GM12874 (cell line): ENCODE measurements around the gene ICE2.

ENCODE experiments used
- CTCF ChIP-seq: IDR thresholded peaks from 2 replicates; pipeline ENCODE4 v1.5.1; 2011; ENCODE audit warnings: low read depth, mild to moderate bottlenecking, control low read depth, low read length, moderate library complexity; ENCODE audit not compliant: insufficient read depth

ICE2 gene

DNA sequence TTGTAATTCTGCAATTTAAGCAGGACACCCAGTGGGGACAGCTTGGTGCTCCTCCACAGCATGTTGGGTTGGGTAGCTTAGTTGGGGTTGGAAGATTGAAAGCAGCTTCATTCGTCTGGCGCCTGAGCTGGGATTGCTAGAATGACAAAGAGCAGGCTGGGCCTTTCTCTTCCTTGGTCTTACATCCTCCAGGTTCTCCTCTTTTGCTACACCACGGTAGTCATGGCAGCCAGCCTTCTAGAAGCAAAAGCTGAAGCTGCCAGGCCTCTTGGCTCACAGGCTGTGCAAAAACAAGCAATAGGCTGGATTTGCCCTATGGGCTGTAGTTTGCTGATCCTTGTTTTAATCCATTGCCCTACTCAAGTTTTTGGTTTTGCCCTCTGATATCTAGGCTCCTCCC, 78.0 kb downstream of the ICE2 start:
- no peak for TF ChIP-seq CTCF

GRCh38 chr15:60399931-60400330, 79.0 kb downstream of the ICE2 start:
- TF ChIP-seq CTCF = no peak

- no peak for TF ChIP-seq CTCF
These were observed 79.6 kb downstream of the ICE2 start for GRCh38 chr15:60399246-60399915.

- TF ChIP-seq CTCF = no peak
These were observed 81.0 kb downstream of the ICE2 start, which contains the start of gene ANXA2 for GRCh38 chr15:60397772-60398445. Gene ANXA2, minus strand, starts transcription at chr15:60397986. Its CDS starts 11,911 bp downstream, at chr15:60386075.

DNA sequence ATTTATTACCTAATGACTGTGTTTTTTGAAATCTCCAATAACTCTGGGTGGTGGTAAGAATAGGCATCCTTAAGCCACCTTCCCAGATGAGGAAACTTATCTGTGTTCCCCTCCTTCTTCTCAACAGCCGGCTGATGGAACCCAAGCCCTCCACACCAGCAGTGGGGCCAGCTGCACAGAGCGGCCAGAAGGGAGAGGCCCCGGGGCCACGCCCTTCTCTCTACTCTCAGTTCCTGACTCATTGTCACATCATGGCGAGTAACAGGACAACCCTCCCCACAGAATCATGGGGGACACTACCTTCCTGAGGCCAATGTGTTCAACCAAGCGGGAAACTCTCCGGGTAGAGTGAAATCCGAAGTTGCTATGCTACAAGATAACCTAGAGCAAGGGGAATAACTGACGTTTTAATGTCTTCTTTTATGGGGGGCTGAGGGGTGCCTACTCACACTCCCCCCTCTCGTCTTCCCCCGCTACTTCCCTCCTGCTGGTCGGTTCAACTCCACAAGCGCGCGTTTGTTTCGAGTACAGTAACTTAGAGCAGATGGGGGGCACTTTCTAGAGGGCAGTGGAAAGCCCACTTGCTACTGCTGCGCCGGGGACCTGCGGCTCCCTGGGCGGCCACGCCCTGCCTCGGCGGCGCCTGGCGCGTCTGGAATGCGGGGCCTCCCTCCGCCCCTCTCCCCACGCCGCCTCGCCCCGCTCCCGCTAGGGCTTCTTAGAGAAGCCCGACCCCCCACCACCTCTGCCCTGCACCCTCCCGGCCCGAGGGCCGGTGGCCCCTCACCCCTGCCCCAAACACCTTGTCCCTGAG, 81.8 kb downstream of the ICE2 start:
- no peak for TF ChIP-seq CTCF

- no peak for TF ChIP-seq CTCF
These were observed 82.4 kb downstream of the ICE2 start for GRCh38 chr15:60396560-60396957.

DNA sequence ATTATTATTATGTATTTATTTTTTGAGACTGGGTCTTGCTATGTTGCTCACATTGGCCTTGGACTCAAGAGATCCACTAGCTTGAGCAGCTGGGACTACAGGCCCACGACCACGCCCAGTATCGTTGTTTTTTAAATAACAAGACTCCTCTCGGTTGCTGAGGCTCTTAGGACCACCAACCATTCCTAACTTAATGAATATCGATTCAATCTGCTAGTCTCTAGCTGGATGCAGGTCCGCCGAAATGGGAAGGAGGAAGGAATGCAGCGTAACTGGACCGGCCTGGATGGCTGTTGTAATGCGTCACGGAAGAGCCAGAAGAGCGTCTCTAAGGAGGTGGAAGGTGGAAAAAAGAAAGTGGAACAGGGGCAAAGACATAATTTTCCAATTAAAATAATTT, 82.8 kb downstream of the ICE2 start:
- TF ChIP-seq CTCF = no peak
